Astrocyte (in vitro differentiated cells and primary cell): ENCODE measurements around the gene IFNL1.

Experiments used
- CTCF ChIP-seq: IDR thresholded peaks from 2 replicates; pipeline ENCODE4 v1.5.1; 2011; ENCODE audit warnings: low read depth, mild to moderate bottlenecking, inconsistent platforms, low read length, moderate library complexity; ENCODE audit not compliant: insufficient read depth
- EZH2 ChIP-seq: IDR thresholded peaks from 2 replicates; pipeline ENCODE4 v1.6.1; 2012; ENCODE audit warnings: mild to moderate bottlenecking, low read length, inconsistent platforms; ENCODE audit not compliant: insufficient read depth

- TF ChIP-seq CTCF, result no peak
- TF ChIP-seq EZH2, result no peak
Measured at GRCh38 chr19:39276740-39277139, 19.5 kb upstream of the IFNL1 start.
